Neural cell (in vitro differentiated cells): ENCODE results near the gene CIRBP. TPM values are rescaled to one million over a fixed set of nuclear protein-coding genes. Genes with fewer than 3 reads are reported as not detected.

Experiments used
- H2AFZ ChIP-seq: fragments of 200-600, 300-800 bp; sonication (generic), shearing (Covaris generic); 2 replicates; pipeline ENCODE4 v1.6.0; 2014; ENCODE audit warnings: low read depth, mild to moderate bottlenecking, antibody characterized with exemption, low read length, moderate library complexity
- H3F3A ChIP-seq: fragments of 200-600 bp; shearing (Covaris generic); 2 replicates; pipeline ENCODE4 v1.6.1; 2016; ENCODE audit warnings: mild to moderate bottlenecking, moderate library complexity, mixed read lengths, antibody characterized with exemption, low read length; ENCODE audit not compliant: insufficient read depth, poor library complexity, severe bottlenecking
- H3K27ac ChIP-seq: fragments of 200-600, 300-800 bp; sonication (generic), shearing (Covaris generic); 2 replicates; pipeline ENCODE4 v1.5.1; 2014; ENCODE audit warnings: mild to moderate bottlenecking, low read length, moderate library complexity
- H3K27me3 ChIP-seq: fragments of 300-800, 200-600 bp; sonication (generic), shearing (Covaris generic); 2 replicates; pipeline ENCODE4 v1.6.0; 2014; ENCODE audit warnings: mild to moderate bottlenecking, low read depth, low read length, moderate library complexity; ENCODE audit not compliant: insufficient read depth
- H3K36me3 ChIP-seq: fragments of 300-800, 200-600 bp; sonication (generic), shearing (Covaris generic); 2 replicates; pipeline ENCODE4 v1.5.1; 2014; ENCODE audit warnings: mild to moderate bottlenecking, antibody characterized with exemption, low read length, moderate library complexity; ENCODE audit not compliant: insufficient read depth
- H3K4me2 ChIP-seq: fragments of 300-800, 200-600 bp; sonication (generic), shearing (Covaris generic); 2 replicates; pipeline ENCODE4 v1.6.0; 2014; ENCODE audit warnings: mild to moderate bottlenecking, low read length
- H3K4me3 ChIP-seq: fragments of 300-800, 200-600 bp; sonication (generic), shearing (Covaris generic); 2 replicates; pipeline ENCODE4 v1.5.1; 2014; ENCODE audit warnings: mild to moderate bottlenecking, low read length, moderate library complexity
- H3K79me2 ChIP-seq: fragments of 200-600 bp; shearing (Covaris generic); replicated peaks from 2 replicates; pipeline ENCODE4 v1.6.0; 2014; ENCODE audit warnings: mild to moderate bottlenecking, low read length, moderate library complexity; ENCODE audit not compliant: insufficient read depth
- H3K9ac ChIP-seq: fragments of 300-800, 200-600 bp; sonication (generic), shearing (Covaris generic); 2 replicates; pipeline ENCODE4 v1.6.1; 2016; ENCODE audit warnings: mild to moderate bottlenecking, low read length, mixed read lengths
- H3K9me2 ChIP-seq: fragments of 200-600 bp; shearing (Covaris generic); 2 replicates; pipeline ENCODE4 v1.6.1; 2016; ENCODE audit warnings: mild to moderate bottlenecking, low read length, mixed read lengths; ENCODE audit not compliant: insufficient read depth
- H3K9me3 ChIP-seq: fragments of 200-600, 300-800 bp; sonication (generic), shearing (Covaris generic); 2 replicates; pipeline ENCODE4 v1.6.1; 2016; ENCODE audit warnings: mild to moderate bottlenecking, mixed run types, low read length, moderate library complexity, mixed read lengths
- H4K20me1 ChIP-seq: fragments of 200-600 bp; shearing (Covaris generic); 2 replicates; pipeline ENCODE4 v1.6.1; 2016; ENCODE audit warnings: mild to moderate bottlenecking, mixed run types; ENCODE audit not compliant: insufficient read depth
- EP300 ChIP-seq: fragments of 450-650 bp; conservative IDR thresholded peaks from 2 replicates; pipeline ENCODE4 v1.6.1; 2014; ENCODE audit warnings: antibody characterized with exemption, mild to moderate bottlenecking, moderate library complexity; ENCODE audit not compliant: poor library complexity, severe bottlenecking
- EZH2 ChIP-seq: fragments of 200-600, 300-800 bp; shearing (Covaris generic), sonication (generic); IDR thresholded peaks from 2 replicates; pipeline ENCODE4 v1.6.1; 2014; ENCODE audit warnings: antibody characterized with exemption, low read length, borderline replicate concordance, mild to moderate bottlenecking; ENCODE audit not compliant: insufficient read depth, poor library complexity, severe bottlenecking
- MXI1 ChIP-seq: fragments of 450-650 bp; conservative IDR thresholded peaks from 2 replicates; pipeline ENCODE4 v1.6.1; 2014; ENCODE audit warnings: antibody characterized with exemption, mild to moderate bottlenecking; ENCODE audit not compliant: poor library complexity, severe bottlenecking
- POLR2AphosphoS5 ChIP-seq: IDR thresholded peaks from 2 replicates; pipeline ENCODE4 v1.6.1; 2012
- RAD21 ChIP-seq: fragments of 450-650 bp; conservative IDR thresholded peaks from 2 replicates; pipeline ENCODE4 v1.6.1; 2014; ENCODE audit warnings: antibody characterized with exemption, mild to moderate bottlenecking, moderate library complexity
- SMC3 ChIP-seq: fragments of 450-650 bp; conservative IDR thresholded peaks from 2 replicates; pipeline ENCODE4 v1.6.1; 2014; ENCODE audit warnings: antibody characterized with exemption, mild to moderate bottlenecking, moderate library complexity; ENCODE audit not compliant: poor library complexity
- TAF1 ChIP-seq: IDR thresholded peaks from 2 replicates; pipeline ENCODE4 v1.6.1; 2012; ENCODE audit warnings: low read depth
- polyA plus RNA-seq: library from polyadenylated mRNA; depleted of rRNA; stranded (reverse); fragments of >200 nt; gene quantifications from 2 replicates; pipeline ENCODE4 v1.2.3, GENCODE V29; 2014
- TF ChIP-seq, protein P1 (sequence below): fragments of 450-650 bp; IDR thresholded peaks from 2 replicates; pipeline ENCODE4 v1.5.1; 2014; ENCODE audit warnings: antibody characterized with exemption, mild to moderate bottlenecking, moderate library complexity; ENCODE audit not compliant: poor library complexity, severe bottlenecking
- TF ChIP-seq, protein P2 (sequence below): IDR thresholded peaks from 2 replicates; pipeline ENCODE4 v1.6.1; 2012; ENCODE audit warnings: borderline replicate concordance

CIRBP gene
- polyA plus RNA-seq, 1 donor from 2014 or later: 1,663 TPM

- Histone ChIP-seq H3K4me3 (no peak overlapping the region), H3K4me2 (no peak overlapping the region), H3K9me2 (no peaks in the 10 kb centered on the region), H2AFZ (no peak overlapping the region), H3K79me2 (no peaks in the 10 kb centered on the region), H3F3A (no peaks in the 10 kb centered on the region), H3K36me3 (no peaks in the 10 kb centered on the region), H3K27ac (no peak overlapping the region), H3K9me3 (no peaks in the 10 kb centered on the region), H3K27me3 (no peaks in the 10 kb centered on the region), H4K20me1 (no peaks in the 10 kb centered on the region), H3K9ac (no peak overlapping the region)
- TF ChIP-seq EP300: no peak
- TF ChIP-seq TAF1: no peak
- no peak for TF ChIP-seq POLR2AphosphoS5
- TF ChIP-seq, protein P1, sequence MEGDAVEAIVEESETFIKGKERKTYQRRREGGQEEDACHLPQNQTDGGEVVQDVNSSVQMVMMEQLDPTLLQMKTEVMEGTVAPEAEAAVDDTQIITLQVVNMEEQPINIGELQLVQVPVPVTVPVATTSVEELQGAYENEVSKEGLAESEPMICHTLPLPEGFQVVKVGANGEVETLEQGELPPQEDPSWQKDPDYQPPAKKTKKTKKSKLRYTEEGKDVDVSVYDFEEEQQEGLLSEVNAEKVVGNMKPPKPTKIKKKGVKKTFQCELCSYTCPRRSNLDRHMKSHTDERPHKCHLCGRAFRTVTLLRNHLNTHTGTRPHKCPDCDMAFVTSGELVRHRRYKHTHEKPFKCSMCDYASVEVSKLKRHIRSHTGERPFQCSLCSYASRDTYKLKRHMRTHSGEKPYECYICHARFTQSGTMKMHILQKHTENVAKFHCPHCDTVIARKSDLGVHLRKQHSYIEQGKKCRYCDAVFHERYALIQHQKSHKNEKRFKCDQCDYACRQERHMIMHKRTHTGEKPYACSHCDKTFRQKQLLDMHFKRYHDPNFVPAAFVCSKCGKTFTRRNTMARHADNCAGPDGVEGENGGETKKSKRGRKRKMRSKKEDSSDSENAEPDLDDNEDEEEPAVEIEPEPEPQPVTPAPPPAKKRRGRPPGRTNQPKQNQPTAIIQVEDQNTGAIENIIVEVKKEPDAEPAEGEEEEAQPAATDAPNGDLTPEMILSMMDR: no peak
- TF ChIP-seq, protein P2, sequence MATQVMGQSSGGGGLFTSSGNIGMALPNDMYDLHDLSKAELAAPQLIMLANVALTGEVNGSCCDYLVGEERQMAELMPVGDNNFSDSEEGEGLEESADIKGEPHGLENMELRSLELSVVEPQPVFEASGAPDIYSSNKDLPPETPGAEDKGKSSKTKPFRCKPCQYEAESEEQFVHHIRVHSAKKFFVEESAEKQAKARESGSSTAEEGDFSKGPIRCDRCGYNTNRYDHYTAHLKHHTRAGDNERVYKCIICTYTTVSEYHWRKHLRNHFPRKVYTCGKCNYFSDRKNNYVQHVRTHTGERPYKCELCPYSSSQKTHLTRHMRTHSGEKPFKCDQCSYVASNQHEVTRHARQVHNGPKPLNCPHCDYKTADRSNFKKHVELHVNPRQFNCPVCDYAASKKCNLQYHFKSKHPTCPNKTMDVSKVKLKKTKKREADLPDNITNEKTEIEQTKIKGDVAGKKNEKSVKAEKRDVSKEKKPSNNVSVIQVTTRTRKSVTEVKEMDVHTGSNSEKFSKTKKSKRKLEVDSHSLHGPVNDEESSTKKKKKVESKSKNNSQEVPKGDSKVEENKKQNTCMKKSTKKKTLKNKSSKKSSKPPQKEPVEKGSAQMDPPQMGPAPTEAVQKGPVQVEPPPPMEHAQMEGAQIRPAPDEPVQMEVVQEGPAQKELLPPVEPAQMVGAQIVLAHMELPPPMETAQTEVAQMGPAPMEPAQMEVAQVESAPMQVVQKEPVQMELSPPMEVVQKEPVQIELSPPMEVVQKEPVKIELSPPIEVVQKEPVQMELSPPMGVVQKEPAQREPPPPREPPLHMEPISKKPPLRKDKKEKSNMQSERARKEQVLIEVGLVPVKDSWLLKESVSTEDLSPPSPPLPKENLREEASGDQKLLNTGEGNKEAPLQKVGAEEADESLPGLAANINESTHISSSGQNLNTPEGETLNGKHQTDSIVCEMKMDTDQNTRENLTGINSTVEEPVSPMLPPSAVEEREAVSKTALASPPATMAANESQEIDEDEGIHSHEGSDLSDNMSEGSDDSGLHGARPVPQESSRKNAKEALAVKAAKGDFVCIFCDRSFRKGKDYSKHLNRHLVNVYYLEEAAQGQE: no peak
- TF ChIP-seq SMC3: no peak
- TF ChIP-seq MXI1: no peak
- TF ChIP-seq RAD21: no peak
Measured at GRCh38 chr19:1223018-1223855, 45.9 kb upstream of the CIRBP start.

GRCh38 chr19:1224047-1224825 is 44.9 kb upstream of the CIRBP start:
- Histone ChIP-seq H3K9me2 (no peaks in the 10 kb centered on the region), H3K9me3 (no peaks in the 10 kb centered on the region), H3F3A (no peaks in the 10 kb centered on the region), H3K27ac (no peak overlapping the region), H3K4me3 (no peak overlapping the region), H4K20me1 (no peaks in the 10 kb centered on the region), H2AFZ (no peak overlapping the region), H3K79me2 (no peaks in the 10 kb centered on the region), H3K9ac (no peak overlapping the region), H3K36me3 (no peaks in the 10 kb centered on the region), H3K27me3 (no peaks in the 10 kb centered on the region), H3K4me2 (no peak overlapping the region)
- TF ChIP-seq MXI1 (no peak), EP300 (no peak), RAD21 (no peak), POLR2AphosphoS5 (no peak), EZH2 (no peak), TAF1 (no peak), SMC3 (no peak)
- TF ChIP-seq, protein P1: no peak
- TF ChIP-seq, protein P2: no peak
